ENCODE results near the gene FGFBP3. TPM values are rescaled to one million over a fixed set of nuclear protein-coding genes. Genes with fewer than 3 reads are reported as not detected.

Gene FGFBP3
- total and polyA plus RNA-seq, 2 donors (not counting 3 experiments of a cell fraction or from before 2014, with no cell fraction given): 0.11 to 0.38 TPM

DNA sequence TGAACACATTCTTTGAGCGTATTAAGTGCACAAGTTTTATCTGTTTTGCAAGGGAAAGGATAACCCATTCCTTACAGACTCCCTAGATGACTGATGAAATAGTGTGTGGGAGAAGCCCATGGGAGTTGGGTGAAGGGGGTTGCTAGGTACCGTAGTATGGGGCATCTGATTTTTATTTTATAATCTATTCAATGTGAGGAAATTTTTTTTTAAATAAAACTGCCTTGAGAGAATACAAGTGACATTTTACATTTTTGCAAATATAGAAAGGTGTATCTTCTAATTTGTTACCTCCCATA lies 15.7 kb upstream of the FGFBP3 start:
- no peaks in the 10 kb centered on the region for H3K9me1 ChIP-seq (replicated peaks; ENCODE audit: control insufficient read depth, extremely low read depth, insufficient read depth, low read length)
- POLR2A ChIA-PET: no interaction called here
- no peak overlapping the region for H3K27ac ChIP-seq (ENCODE audit: insufficient read depth, low read depth, low read length)
- dilution Hi-C loops (cut with MboI; ENCODE audit: extremely low pct_ligation_motif_present, low sequenced_read_pairs) (no loop called here), intact Hi-C loops (cut with micrococcal nuclease) (no loop called here)
- TF ChIP-seq, protein P1, sequence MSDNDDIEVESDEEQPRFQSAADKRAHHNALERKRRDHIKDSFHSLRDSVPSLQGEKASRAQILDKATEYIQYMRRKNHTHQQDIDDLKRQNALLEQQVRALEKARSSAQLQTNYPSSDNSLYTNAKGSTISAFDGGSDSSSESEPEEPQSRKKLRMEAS (IDR thresholded peaks at IDR 0.05; ENCODE audit: insufficient read depth, insufficient read length): no peak
- TF ChIP-seq GATA2 (IDR thresholded peaks at IDR 0.05; ENCODE audit: insufficient read depth, insufficient read length, low read depth, low read length) (no peak), POLR2AphosphoS5 (IDR thresholded peaks at IDR 0.05; ENCODE audit: insufficient read depth, low read depth, low read length) (no peak), FOS (IDR thresholded peaks at IDR 0.05; ENCODE audit: borderline replicate concordance, insufficient read depth, low read length) (no peak), POLR2A (IDR thresholded peaks at IDR 0.05; ENCODE audit: low read depth, low read length) (no peak), JUN (IDR thresholded peaks at IDR 0.05; ENCODE audit: borderline replicate concordance, insufficient read depth, insufficient read length, low read depth) (no peak), MYC (IDR thresholded peaks at IDR 0.05; ENCODE audit: low read depth, low read length) (no peak), EZH2 (IDR thresholded peaks at IDR 0.05; ENCODE audit: borderline replicate concordance, low read depth, low read length, severe bottlenecking) (no peak)
- TF ChIP-seq, protein P2, sequence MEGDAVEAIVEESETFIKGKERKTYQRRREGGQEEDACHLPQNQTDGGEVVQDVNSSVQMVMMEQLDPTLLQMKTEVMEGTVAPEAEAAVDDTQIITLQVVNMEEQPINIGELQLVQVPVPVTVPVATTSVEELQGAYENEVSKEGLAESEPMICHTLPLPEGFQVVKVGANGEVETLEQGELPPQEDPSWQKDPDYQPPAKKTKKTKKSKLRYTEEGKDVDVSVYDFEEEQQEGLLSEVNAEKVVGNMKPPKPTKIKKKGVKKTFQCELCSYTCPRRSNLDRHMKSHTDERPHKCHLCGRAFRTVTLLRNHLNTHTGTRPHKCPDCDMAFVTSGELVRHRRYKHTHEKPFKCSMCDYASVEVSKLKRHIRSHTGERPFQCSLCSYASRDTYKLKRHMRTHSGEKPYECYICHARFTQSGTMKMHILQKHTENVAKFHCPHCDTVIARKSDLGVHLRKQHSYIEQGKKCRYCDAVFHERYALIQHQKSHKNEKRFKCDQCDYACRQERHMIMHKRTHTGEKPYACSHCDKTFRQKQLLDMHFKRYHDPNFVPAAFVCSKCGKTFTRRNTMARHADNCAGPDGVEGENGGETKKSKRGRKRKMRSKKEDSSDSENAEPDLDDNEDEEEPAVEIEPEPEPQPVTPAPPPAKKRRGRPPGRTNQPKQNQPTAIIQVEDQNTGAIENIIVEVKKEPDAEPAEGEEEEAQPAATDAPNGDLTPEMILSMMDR (IDR thresholded peaks at IDR 0.05; ENCODE audit: extremely low read depth in 1 of 2, insufficient read depth in 1 of 2, low read depth in 1 of 2, low read length in 2 of 2): no peak
- no peaks in the 10 kb centered on the region for H3K27me3 ChIP-seq (ENCODE audit: control insufficient read depth in 2 of 2, insufficient read depth in 2 of 2, low read length in 2 of 2)
- H2AFZ ChIP-seq (ENCODE audit: low read depth, low read length): no peak overlapping the region
- no peaks in the 10 kb centered on the region for H3K36me3 ChIP-seq (ENCODE audit: control insufficient read depth in 2 of 2, extremely low read depth in 1 of 2, insufficient read depth in 2 of 2, low read length in 2 of 2)
- H4K20me1 ChIP-seq (replicated peaks; ENCODE audit: control insufficient read depth, extremely low read depth, insufficient read depth, low read length): no peaks in the 10 kb centered on the region
- no peak for DNase-seq (ENCODE audit: low read depth, low spot score)
- no peaks in the 10 kb centered on the region for H3K9me3 ChIP-seq (replicated peaks; ENCODE audit: control insufficient read depth, insufficient read depth, low read length)
- FAIRE-seq: no peak
- H3K79me2 ChIP-seq (ENCODE audit: control insufficient read depth, insufficient read depth, low read length): peaks cover 48% of the 10 kb centered on the region
- BruUV-seq (replicated peaks): no TSS peak
- CTCF ChIA-PET: interaction anchor here (4.8 kb wide), 1 partner anchor 12 kb away, joined by 28 read pairs; no protein-coding TSS in a partner anchor
- H3K4me1 ChIP-seq (ENCODE audit: control insufficient read depth, extremely low read depth, insufficient read depth, low read length): peaks cover 12% of the 10 kb centered on the region
- peak overlapping the region; percentile 92 for H3K9ac ChIP-seq (replicated peaks; ENCODE audit: extremely low read depth, insufficient read depth, low read length)
- H3K4me3 ChIP-seq (replicated peaks in 1 of 3; ENCODE audit: insufficient read depth in 1 of 3, low read depth in 1 of 3, low read length in 3 of 3): peak overlapping the region in 2 of 3 experiments; percentile 87 to 99
- peak overlapping the region; percentile 97 for H3K4me2 ChIP-seq (ENCODE audit: insufficient read depth, low read length)

Measured in endothelial cell of umbilical vein (primary cell).